Parathyroid adenoma (tissue), 2 donors: ENCODE results near the gene MUC6.

Source experiments
- H2AFZ ChIP-seq: fragments of 300-600 bp; sonication (generic); one replicate; pipeline ENCODE4 v1.7.0; 2017; ENCODE audit warnings: antibody characterized with exemption, mild to moderate bottlenecking
- H3K27ac ChIP-seq: fragments of 300-600 bp; sonication (generic); one replicate; pipeline ENCODE4 v1.7.0; 2017
- H3K27me3 ChIP-seq: fragments of 300-600 bp; sonication (generic); one replicate; pipeline ENCODE4 v1.7.0; 2017; ENCODE audit warnings: low read length; ENCODE audit not compliant: control insufficient read depth, insufficient read depth
- H3K36me3 ChIP-seq: fragments of 300-600 bp; sonication (generic); one replicate; pipeline ENCODE4 v1.7.0; 2017; ENCODE audit warnings: low read length; ENCODE audit not compliant: control insufficient read depth, insufficient read depth
- H3K4me1 ChIP-seq: fragments of 300-600 bp; sonication (generic); one replicate; pipeline ENCODE4 v1.7.0; 2017; ENCODE audit warnings: control low read depth
- H3K4me2 ChIP-seq: fragments of 300-600 bp; sonication (generic); one replicate; pipeline ENCODE4 v1.7.0; 2017; ENCODE audit warnings: low read length
- H3K4me3 ChIP-seq: fragments of 300-600 bp; sonication (generic); one replicate; pipeline ENCODE4 v1.7.0; 2017; ENCODE audit warnings: low read depth, low read length
- H3K79me2 ChIP-seq: fragments of 300-600 bp; sonication (generic); one replicate; pipeline ENCODE4 v1.7.0; 2017; ENCODE audit warnings: control low read depth
- H3K9ac ChIP-seq: fragments of 300-600 bp; sonication (generic); one replicate; pipeline ENCODE4 v1.7.0; 2017; ENCODE audit warnings: mild to moderate bottlenecking
- H3K9me3 ChIP-seq: fragments of 300-600 bp; sonication (generic); one replicate; pipeline ENCODE4 v1.7.0; 2017; ENCODE audit warnings: low read length; ENCODE audit not compliant: control insufficient read depth
- TF ChIP-seq, protein P1 (sequence below): fragments of 300-600 bp; sonication (generic); IDR thresholded peaks from one replicate; pipeline ENCODE4 v1.7.0; 2017; ENCODE audit warnings: antibody characterized with exemption, mild to moderate bottlenecking
- donor health status: primary hyperparathyroidism.

The MUC6 gene

DNA sequence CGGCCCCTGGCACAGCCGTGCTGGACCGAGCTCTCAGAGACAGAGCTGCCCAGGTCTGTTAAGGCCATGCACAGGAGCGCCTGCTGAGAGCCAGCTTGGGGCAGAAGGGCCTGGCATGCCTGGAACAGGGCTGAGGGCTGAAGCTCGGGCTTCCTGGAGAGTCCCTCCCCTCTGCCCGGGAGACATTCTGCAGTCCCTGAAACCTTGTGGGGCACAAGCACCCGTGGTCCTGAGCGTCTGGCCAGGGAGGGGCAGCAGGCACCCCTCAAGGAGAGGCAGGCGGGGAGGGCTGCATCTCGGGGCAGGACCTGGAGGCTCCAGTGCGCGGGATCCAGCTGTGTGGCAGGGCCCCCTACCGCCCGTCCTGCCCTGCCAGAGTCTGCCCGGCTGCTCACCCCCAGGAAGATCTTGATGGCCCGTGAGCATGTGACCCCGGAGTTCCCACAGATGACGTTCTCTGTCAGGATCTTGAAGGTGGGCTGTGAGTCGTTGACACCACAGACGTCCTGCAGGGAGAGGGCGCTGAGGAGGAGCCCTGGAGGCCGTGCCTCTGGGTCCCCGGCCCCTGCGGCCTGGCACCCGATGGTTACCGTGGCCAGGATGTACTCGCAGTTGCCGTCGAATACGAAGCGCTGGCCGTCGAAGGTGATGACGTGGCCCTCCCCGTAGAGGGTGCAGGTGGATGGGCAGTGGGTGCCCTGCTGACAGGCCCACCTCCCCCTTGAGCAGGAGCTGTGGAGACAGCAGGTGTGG lies 10.9 kb downstream of the MUC6 start:
- Histone ChIP-seq H3K27me3 (no peaks in the 10 kb centered on the region), H3K79me2 (no peaks in the 10 kb centered on the region), H3K9me3 (no peaks in the 10 kb centered on the region), H3K36me3 (no peaks in the 10 kb centered on the region), H3K9ac (no peak overlapping the region), H3K27ac (no peak overlapping the region), H2AFZ (no peak overlapping the region), H3K4me2 (no peak overlapping the region), H3K4me1 (no peaks in the 10 kb centered on the region), H3K4me3 (no peak overlapping the region)
- TF ChIP-seq, protein P1, sequence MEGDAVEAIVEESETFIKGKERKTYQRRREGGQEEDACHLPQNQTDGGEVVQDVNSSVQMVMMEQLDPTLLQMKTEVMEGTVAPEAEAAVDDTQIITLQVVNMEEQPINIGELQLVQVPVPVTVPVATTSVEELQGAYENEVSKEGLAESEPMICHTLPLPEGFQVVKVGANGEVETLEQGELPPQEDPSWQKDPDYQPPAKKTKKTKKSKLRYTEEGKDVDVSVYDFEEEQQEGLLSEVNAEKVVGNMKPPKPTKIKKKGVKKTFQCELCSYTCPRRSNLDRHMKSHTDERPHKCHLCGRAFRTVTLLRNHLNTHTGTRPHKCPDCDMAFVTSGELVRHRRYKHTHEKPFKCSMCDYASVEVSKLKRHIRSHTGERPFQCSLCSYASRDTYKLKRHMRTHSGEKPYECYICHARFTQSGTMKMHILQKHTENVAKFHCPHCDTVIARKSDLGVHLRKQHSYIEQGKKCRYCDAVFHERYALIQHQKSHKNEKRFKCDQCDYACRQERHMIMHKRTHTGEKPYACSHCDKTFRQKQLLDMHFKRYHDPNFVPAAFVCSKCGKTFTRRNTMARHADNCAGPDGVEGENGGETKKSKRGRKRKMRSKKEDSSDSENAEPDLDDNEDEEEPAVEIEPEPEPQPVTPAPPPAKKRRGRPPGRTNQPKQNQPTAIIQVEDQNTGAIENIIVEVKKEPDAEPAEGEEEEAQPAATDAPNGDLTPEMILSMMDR = no peak

DNA sequence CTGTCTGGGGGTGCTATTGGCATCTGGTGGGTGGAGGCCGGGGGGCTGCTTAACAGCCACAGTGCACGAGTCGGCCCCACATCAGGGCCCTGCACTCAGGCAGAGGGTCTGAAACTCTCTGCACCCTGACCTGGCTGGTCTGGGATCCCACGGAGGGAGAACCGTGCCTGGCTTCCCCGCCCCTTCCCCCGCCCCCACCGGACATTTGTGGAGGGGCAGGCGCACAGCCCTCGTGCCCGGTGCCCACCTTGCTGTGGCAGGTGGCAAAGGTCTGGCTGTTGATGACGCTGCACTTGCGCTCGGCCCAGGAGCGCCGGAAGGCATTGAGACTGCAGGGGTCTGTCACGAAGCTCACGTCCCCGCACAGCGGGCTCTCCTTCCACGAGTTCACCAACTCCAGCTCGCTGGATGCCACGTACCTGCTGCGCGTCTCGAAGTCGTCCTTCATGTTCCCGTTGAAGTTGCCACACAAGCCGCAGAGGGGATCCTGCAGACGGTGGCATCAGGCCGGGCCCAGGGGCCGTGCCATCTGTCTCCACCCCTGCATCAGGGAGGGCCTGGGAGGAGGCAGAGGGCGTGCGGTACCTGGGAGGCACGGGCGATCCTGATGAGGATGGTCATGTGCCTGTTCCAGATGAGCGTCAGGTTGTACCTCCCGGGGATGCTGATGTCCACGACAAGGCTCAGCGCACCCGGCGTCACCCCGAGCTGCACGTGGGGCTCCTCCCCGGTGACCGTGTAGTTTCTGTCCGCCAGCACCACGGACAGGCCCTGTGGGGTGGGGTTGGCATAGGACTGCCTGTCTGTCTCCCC lies 11.7 kb downstream of the MUC6 start:
- Histone ChIP-seq H3K4me3 (no peak overlapping the region), H3K9me3 (no peaks in the 10 kb centered on the region), H3K36me3 (no peaks in the 10 kb centered on the region), H3K4me1 (no peaks in the 10 kb centered on the region), H3K4me2 (no peak overlapping the region), H3K79me2 (no peaks in the 10 kb centered on the region), H3K27me3 (no peaks in the 10 kb centered on the region), H3K27ac (no peak overlapping the region), H2AFZ (no peak overlapping the region), H3K9ac (no peak overlapping the region)
- TF ChIP-seq, protein P1 = no peak

DNA sequence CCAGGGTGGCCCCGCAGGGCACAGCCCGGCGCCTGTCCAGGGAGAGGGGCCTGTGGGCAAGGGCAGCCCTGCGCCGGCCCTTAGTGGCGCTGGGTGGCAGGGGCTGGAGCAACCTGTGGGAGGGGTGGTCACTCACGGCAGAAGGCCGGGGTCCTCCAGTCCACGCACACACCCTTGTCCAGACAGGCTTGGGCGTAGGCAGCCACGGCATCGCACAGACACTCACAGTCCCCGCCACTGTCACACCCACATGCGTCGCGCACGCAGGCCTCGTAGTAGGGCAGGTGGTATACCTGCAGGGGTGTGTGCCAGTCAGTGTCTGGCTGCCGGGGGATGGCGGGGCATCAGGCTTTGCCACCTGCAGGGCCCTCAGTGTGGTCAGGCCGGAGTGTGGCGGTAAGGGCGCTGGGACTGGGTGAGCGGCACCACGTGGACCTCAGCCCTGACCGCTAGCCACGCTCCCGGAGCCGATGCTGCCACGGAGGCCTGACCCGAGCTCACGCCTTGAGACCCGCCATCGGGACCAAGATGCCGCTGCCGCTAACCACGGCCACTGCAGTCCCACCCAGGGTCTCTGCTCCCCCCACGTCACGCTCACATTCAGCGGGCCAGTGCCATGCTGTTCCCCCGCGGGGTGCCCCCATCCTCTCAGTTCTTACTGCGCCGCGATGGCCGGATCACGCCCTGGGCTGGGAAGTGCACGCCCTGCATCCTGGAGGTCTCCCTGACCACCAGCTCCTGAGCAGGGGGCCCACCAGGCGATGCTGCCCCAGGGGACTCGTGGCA lies 12.5 kb downstream of the MUC6 start:
- Histone ChIP-seq H3K4me2 (no peak overlapping the region), H3K4me1 (no peaks in the 10 kb centered on the region), H3K9ac (no peak overlapping the region), H3K27ac (no peak overlapping the region), H3K9me3 (no peaks in the 10 kb centered on the region), H3K79me2 (no peaks in the 10 kb centered on the region), H2AFZ (no peak overlapping the region), H3K4me3 (no peak overlapping the region), H3K27me3 (no peaks in the 10 kb centered on the region), H3K36me3 (no peaks in the 10 kb centered on the region)
- TF ChIP-seq, protein P1 = no peak

DNA sequence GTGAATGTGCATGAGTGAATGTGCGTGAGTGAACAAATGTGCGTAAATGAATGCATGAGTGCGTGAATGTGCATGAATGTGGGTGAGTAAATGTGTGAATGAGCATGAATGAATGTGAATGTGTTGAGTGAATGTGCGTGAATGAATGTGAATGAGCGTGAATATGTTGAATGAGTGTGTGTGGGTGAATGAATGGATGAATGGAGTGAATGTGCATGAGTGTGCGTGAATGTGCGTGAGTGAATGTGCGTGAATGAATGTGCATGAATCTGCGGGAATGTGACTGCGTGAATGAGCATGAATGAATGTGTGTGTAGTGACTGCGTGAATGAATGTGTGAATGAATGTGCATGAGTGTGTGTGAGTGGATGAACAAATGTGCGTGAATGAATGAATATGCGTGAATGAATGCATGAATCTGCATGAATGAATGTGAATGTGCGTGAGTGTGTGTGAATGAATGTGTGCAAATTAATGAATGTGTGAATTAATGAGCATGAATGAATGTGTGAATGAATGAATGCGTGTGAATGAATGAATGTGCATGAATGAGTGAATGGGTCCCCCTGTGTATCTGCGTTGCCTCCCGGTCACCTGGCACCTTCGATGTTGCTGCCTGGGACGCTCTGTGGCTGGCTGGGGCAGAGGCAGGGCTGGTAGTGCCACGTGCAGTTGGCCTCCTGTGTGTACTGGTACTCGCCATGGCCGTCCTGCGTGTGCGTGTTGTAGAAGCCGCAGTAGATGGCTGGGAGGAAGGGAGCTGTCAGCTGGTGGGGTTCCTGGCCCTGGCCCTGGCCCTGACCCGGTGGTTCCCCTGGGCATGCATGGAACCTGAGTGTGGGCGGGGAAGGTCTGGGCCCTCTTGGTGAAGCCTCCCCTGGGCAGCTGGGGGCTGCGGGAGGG lies 13.4 kb downstream of the MUC6 start:
- TF ChIP-seq, protein P1 = no peak
- Histone ChIP-seq H2AFZ (no peak overlapping the region), H3K4me2 (no peak overlapping the region), H3K79me2 (no peaks in the 10 kb centered on the region), H3K27ac (no peak overlapping the region), H3K4me1 (no peaks in the 10 kb centered on the region), H3K9ac (no peak overlapping the region), H3K4me3 (no peak overlapping the region), H3K9me3 (no peaks in the 10 kb centered on the region), H3K36me3 (no peaks in the 10 kb centered on the region), H3K27me3 (no peaks in the 10 kb centered on the region)
